Measurements from ENCODE around the gene CADPS. TPM values are rescaled to one million over a fixed set of nuclear protein-coding genes. Genes with fewer than 3 reads are reported as not detected.

Gene CADPS
- total RNA-seq, 8 experiments from 2014 or later = 1.6 to 196 (median 90.7) TPM

DNA sequence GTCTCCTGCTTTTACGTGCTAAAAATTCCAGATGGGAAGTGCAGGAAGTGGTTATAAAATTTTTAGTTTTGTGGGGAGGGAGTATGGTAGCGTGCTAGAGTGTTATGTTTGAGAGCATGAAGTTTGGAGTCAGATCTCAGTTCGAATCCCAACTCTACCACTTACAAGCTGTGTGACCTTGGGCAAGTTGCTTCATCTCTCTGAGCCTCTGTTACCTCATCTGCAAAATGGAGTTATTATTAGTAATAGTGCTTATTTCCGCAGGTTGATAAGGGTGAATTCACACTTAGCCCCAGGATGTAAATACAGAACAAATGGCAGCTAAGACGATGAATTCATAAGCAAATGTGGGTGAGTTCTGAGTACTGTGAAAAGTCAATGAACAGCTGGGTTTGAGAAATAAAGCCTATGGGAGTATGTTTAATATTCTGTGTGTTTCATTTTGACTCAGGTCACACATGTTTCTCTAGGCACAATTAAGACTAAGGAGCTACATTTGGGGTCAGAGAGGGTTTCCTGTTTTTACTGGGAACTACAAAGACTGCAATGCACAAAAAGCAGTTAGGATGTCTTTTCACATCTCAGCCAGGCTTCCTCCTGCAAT, 428.8 kb downstream of the CADPS start:
- in situ Hi-C loops (cut with MboI; ENCODE audit: low pct_unique_long_range_greater_than_20kb in 2 of 9, low sequenced_read_pairs in 9 of 9, unreplicated experiment in 9 of 9) = no loop called here

DNA sequence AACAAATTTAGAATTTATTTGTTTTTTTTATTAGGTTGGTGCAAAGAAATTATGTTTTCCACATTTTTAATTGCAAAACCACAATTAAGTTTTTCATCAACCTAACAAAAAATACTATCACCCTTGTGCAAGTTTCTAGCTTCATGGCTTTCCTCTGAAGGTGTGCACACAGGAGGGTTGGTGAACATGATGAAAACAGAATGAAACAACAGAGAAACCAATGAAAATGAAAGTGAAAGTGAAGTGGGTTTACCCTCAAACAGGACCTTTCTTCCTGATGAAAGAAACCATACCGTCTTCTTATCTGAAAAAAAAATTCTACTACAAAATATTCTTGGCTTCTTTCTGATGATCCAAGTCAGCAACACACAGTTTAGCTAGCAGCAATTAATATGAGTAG, 429.9 kb downstream of the CADPS start:
- H3K4me1 ChIP-seq (replicated peaks in 1 of 2) = no peaks in the 10 kb centered on the region
- no peak for ATAC-seq (replicated peaks in 6 of 8)
- in situ Hi-C loops (cut with MboI; ENCODE audit: low pct_unique_long_range_greater_than_20kb in 2 of 9, low sequenced_read_pairs in 9 of 9, unreplicated experiment in 9 of 9) = no loop called here
- WGBS, 10 experiments = 0 to 100% (median 31%) methylated on average over 1 of the region's 1 CpG
- no peak overlapping the region for H3K27ac ChIP-seq
- no peak overlapping the region for H3K4me3 ChIP-seq

More for the DNA sequence above, 428.8 kb downstream of the CADPS start:
- Histone ChIP-seq H3K27ac (no peak overlapping the region), H3K4me1 (replicated peaks in 1 of 2) (no peaks in the 10 kb centered on the region), H3K4me3 (no peak overlapping the region)
- ATAC-seq (replicated peaks in 6 of 8) = no peak
- 60 to 100% (median 92%) methylated on average over 2 to 5 of the region's 5 CpGs; no CpG with 5 or more reads in 2 of the 10 experiments for WGBS, 10 experiments

DNA sequence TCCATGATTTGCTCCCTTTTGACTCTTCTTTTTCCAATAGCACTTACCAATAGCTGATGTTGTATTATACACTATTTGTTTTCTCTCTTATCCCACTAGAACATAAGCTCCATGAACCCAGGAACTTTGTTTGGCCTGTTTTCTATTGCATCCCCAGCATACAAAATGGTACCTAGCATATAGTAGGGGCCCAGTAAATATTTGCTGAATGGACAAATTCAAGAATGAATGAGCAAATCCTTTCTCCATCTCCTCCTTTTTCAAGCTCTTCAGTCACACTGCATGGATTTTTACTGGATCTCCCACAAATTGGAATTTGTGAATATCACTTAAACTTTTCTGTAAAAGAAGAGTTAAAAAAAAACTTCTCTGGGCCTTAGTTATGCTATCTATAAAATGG, 435.2 kb downstream of the CADPS start:
- Histone ChIP-seq H3K27ac (no peak overlapping the region), H3K4me1 (replicated peaks in 1 of 2) (no peaks in the 10 kb centered on the region), H3K4me3 (no peak overlapping the region)
- no peak for ATAC-seq (replicated peaks in 6 of 8)
- in situ Hi-C loops (cut with MboI; ENCODE audit: low pct_unique_long_range_greater_than_20kb in 2 of 9, low sequenced_read_pairs in 9 of 9, unreplicated experiment in 9 of 9) = no loop called here

GRCh38 chr3:62439176-62439813, 435.9 kb downstream of the CADPS start:
- H3K4me3 ChIP-seq = no peak overlapping the region
- in situ Hi-C loops (cut with MboI; ENCODE audit: low pct_unique_long_range_greater_than_20kb in 2 of 9, low sequenced_read_pairs in 9 of 9, unreplicated experiment in 9 of 9) = no loop called here
- no peak for ATAC-seq (replicated peaks in 6 of 8)
- H3K27ac ChIP-seq = no peak overlapping the region
- H3K4me1 ChIP-seq (replicated peaks in 1 of 2) = no peaks in the 10 kb centered on the region
- WGBS, 10 experiments = 23 to 100% (median 71%) methylated on average over 1 to 5 of the region's 5 CpGs; no CpG with 5 or more reads in 1 of the 10 experiments

GRCh38 chr3:62436785-62437184, 438.4 kb downstream of the CADPS start:
- WGBS, 10 experiments = 3 to 87% (median 54%) methylated on average over 3 to 7 of the region's 7 CpGs
- in situ Hi-C loops (cut with MboI; ENCODE audit: low pct_unique_long_range_greater_than_20kb in 2 of 9, low sequenced_read_pairs in 9 of 9, unreplicated experiment in 9 of 9) = no loop called here

GRCh38 chr3:62433396-62433795, 441.8 kb downstream of the CADPS start:
- in situ Hi-C loops (cut with MboI; ENCODE audit: low pct_unique_long_range_greater_than_20kb in 2 of 9, low sequenced_read_pairs in 9 of 9, unreplicated experiment in 9 of 9) = no loop called here
- Histone ChIP-seq H3K4me3 (no peak overlapping the region), H3K27ac (no peak overlapping the region), H3K4me1 (replicated peaks in 1 of 2) (no peaks in the 10 kb centered on the region)
- WGBS, 10 experiments = 52 to 100% (median 83%) methylated on average over 2 to 8 of the region's 8 CpGs; no CpG with 5 or more reads in 2 of the 10 experiments
- ATAC-seq (replicated peaks in 6 of 8) = no peak

More at GRCh38 chr3:62436785-62437184, 438.4 kb downstream of the CADPS start:
- Histone ChIP-seq H3K4me1 (replicated peaks in 1 of 2) (no peaks in the 10 kb centered on the region), H3K4me3 (no peak overlapping the region), H3K27ac (no peak overlapping the region)
- no peak for ATAC-seq (replicated peaks in 6 of 8)

DNA sequence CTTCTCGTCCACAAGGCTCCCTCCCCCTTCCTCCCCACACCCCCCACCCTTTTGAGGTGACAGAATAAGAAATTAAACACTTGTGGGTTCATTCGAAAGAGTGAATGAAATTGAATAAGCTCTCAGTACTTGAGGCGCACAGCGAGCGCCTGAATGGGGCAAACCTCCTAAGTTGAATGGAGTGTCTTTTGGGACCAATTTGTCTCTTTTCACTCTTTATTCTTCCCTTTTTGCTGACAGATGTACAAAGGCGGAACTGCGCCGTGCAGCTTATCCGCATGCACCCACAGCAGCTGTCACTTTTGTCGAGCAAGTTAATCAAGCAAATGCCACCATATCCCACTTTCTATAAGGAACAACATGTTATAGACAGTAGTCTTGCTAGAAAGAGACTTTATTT, 454.0 kb downstream of the CADPS start:
- Histone ChIP-seq H3K4me3 (no peak overlapping the region), H3K27ac (no peak overlapping the region), H3K4me1 (replicated peaks in 1 of 2) (peaks cover 5 to 9% of the 10 kb centered on the region in 2 donors)
- in situ Hi-C loops (cut with MboI; ENCODE audit: low pct_unique_long_range_greater_than_20kb in 2 of 9, low sequenced_read_pairs in 9 of 9, unreplicated experiment in 9 of 9) = no loop called here
- ATAC-seq (replicated peaks in 6 of 8) = peak in 4 of 8 experiments; percentile 36 to 73 (median 62)
- 0 to 60% (median 24%) methylated on average over 1 to 9 of the region's 10 CpGs; no CpG with 5 or more reads in 6 of the 10 experiments for WGBS, 10 experiments

GRCh38 chr3:62416144-62416543, 459.1 kb downstream of the CADPS start:
- ATAC-seq (replicated peaks in 6 of 8) = no peak
- in situ Hi-C loops (cut with MboI; ENCODE audit: low pct_unique_long_range_greater_than_20kb in 2 of 9, low sequenced_read_pairs in 9 of 9, unreplicated experiment in 9 of 9) = no loop called here
- H3K27ac ChIP-seq = no peak overlapping the region
- 0 to 67% (median 24%) methylated on average over 1 to 3 of the region's 3 CpGs; no CpG with 5 or more reads in 1 of the 10 experiments for WGBS, 10 experiments
- H3K4me3 ChIP-seq = no peak overlapping the region
- peaks cover 15 to 20% of the 10 kb centered on the region in 2 donors for H3K4me1 ChIP-seq (replicated peaks in 1 of 2)

DNA sequence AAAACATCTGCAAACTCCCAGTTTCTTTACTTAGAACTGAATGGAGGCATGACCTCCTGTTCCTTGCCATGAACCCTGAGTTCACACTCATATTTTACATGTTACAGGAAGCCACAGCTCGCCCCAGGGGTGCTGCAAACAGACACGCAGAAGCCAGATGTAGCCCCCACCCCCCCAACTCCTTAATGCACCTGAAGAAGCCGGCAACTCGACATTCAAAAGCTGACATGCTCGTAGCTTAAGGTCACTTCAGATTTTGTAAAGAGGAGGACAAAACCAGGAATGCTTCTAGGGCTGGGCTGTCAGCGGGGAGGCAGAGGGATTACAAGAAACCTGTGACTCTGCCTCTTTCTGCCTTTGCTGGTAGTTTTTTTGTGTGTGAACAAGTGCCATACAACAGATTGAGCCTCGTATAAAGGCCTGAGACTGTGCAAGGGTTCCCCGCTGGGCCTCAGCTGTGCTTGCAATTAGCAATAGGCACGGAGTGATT, 459.9 kb downstream of the CADPS start:
- in situ Hi-C loops (cut with MboI; ENCODE audit: low pct_unique_long_range_greater_than_20kb in 2 of 9, low sequenced_read_pairs in 9 of 9, unreplicated experiment in 9 of 9) = no loop called here
- no peak overlapping the region for H3K4me3 ChIP-seq
- peak in 5 of 8 experiments; percentile 75 to 85 (median 82) for ATAC-seq (replicated peaks in 6 of 8)

GRCh38 chr3:62414786-62415185, 460.4 kb downstream of the CADPS start:
- Histone ChIP-seq H3K4me1 (replicated peaks in 1 of 2) (peaks cover 11 to 20% of the 10 kb centered on the region in 2 donors), H3K4me3 (no peak overlapping the region), H3K27ac (no peak overlapping the region)
- ATAC-seq (replicated peaks in 6 of 8) = no peak
- in situ Hi-C loops (cut with MboI; ENCODE audit: low pct_unique_long_range_greater_than_20kb in 2 of 9, low sequenced_read_pairs in 9 of 9, unreplicated experiment in 9 of 9) = no loop called here
- WGBS, 10 experiments = 10 to 91% (median 25%) methylated on average over 1 to 4 of the region's 11 CpGs; no CpG with 5 or more reads in 4 of the 10 experiments

More for the DNA sequence above, 459.9 kb downstream of the CADPS start:
- 8 to 94% (median 39%) methylated on average over 2 to 4 of the region's 9 CpGs; no CpG with 5 or more reads in 4 of the 10 experiments for WGBS, 10 experiments
- H3K4me1 ChIP-seq (replicated peaks in 1 of 2) = peaks cover 11 to 20% of the 10 kb centered on the region in 2 donors
- H3K27ac ChIP-seq = no peak overlapping the region

GRCh38 chr3:62413687-62414086, 461.5 kb downstream of the CADPS start:
- Histone ChIP-seq H3K27ac (no peak overlapping the region), H3K4me3 (no peak overlapping the region), H3K4me1 (replicated peaks in 1 of 2) (peaks cover 11 to 20% of the 10 kb centered on the region in 2 donors)
- ATAC-seq (replicated peaks in 6 of 8) = peak in 3 of 8 experiments; percentile 33 to 88 (median 76)
- WGBS, 10 experiments = 10 to 100% (median 70%) methylated on average over 1 to 2 of the region's 2 CpGs; no CpG with 5 or more reads in 1 of the 10 experiments
- in situ Hi-C loops (cut with MboI; ENCODE audit: low pct_unique_long_range_greater_than_20kb in 2 of 9, low sequenced_read_pairs in 9 of 9, unreplicated experiment in 9 of 9) = no loop called here

GRCh38 chr3:62406945-62407344, 468.3 kb downstream of the CADPS start:
- Histone ChIP-seq H3K4me3 (no peak overlapping the region), H3K4me1 (replicated peaks in 1 of 2) (no peaks in the 10 kb centered on the region), H3K27ac (no peak overlapping the region)
- no peak for ATAC-seq (replicated peaks in 6 of 8)
- in situ Hi-C loops (cut with MboI; ENCODE audit: low pct_unique_long_range_greater_than_20kb in 2 of 9, low sequenced_read_pairs in 9 of 9, unreplicated experiment in 9 of 9) = no loop called here
- WGBS, 10 experiments = 17 to 100% (median 67%) methylated on average over 1 to 2 of the region's 2 CpGs; no CpG with 5 or more reads in 1 of the 10 experiments

DNA sequence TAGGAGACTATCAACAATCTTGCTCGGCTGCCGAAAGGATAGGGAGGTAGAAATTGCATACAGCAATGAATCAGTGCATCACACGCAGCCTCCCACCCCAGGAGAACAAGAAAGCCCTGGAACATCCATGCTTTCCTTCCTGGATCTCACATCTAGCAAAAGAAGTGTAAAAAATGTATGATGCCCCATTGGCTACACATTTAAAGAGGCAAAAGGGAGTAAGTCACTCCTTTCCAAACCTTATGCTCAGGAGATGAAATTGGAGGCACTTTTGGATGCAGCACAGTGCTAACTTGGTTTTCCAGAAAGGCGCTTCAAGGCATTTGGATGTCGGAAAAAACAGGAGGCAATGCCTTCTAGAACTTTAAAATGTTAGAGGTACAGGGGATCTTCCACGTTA, 469.6 kb downstream of the CADPS start:
- Histone ChIP-seq H3K27ac (no peak overlapping the region), H3K4me1 (replicated peaks in 1 of 2) (no peaks in the 10 kb centered on the region), H3K4me3 (no peak overlapping the region)
- no peak for ATAC-seq (replicated peaks in 6 of 8)
- WGBS, 10 experiments = 42 to 100% (median 88%) methylated on average over 1 to 5 of the region's 6 CpGs; no CpG with 5 or more reads in 1 of the 10 experiments
- in situ Hi-C loops (cut with MboI; ENCODE audit: low pct_unique_long_range_greater_than_20kb in 2 of 9, low sequenced_read_pairs in 9 of 9, unreplicated experiment in 9 of 9) = no loop called here

Measured in motor neuron (in vitro differentiated cells).